ENCODE results near the gene TTC23.
"Not testable (repeated sequence)": the region's sequence is repeated elsewhere in the genome, so short reads cannot be mapped to it uniquely, and the experiment has no call there.

TTC23 gene

DNA sequence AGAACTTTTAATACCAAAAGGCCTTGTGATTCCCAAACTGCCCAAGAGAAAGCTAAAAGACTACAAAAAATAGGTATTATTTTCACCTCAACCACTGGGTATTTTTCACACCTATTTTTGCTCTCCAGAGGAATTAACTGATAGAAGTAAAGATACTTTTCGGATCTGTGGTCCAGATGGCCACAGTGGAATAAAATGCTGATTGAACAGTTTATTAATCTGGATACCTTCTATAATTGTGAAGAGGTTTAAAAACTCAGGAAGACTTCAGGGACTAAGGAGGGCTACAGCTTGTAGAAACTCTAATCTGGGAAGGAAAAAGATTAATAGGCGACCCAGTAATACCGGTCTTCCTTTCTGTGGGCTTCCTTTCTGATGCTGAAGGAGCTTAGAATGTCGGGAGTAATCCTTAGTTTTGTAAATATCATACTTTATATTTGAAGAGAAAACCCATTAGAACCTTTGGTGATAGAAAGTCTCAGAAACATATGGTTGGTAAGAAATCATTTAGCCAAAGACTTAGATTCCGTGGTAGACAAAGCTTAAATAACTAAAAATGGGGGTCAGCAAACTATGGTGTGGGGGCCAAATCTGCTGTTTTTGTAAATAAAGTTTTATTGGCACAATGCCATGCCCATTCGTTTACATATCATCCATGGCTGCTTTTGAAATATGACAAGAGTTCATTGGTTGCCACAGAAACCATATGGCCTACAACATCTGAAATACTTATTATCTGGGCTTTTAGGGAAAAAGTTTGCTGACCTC, 47.8 kb downstream of the TTC23 start:
- TF ChIP-seq TARDBP (IDR thresholded peaks at IDR 0.05) (no peak), CTBP1 (IDR thresholded peaks at IDR 0.05; ENCODE audit: borderline replicate concordance) (no peak), HDGF (IDR thresholded peaks at IDR 0.05; ENCODE audit: borderline replicate concordance) (no peak), L3MBTL2 (conservative IDR thresholded peaks at IDR 0.05) (no peak), ZNF384 (IDR thresholded peaks at IDR 0.05) (no peak), FOXK2 (IDR thresholded peaks at IDR 0.05) (no peak), NFRKB (IDR thresholded peaks at IDR 0.05) (no peak)
- TF ChIP-seq, protein P1, sequence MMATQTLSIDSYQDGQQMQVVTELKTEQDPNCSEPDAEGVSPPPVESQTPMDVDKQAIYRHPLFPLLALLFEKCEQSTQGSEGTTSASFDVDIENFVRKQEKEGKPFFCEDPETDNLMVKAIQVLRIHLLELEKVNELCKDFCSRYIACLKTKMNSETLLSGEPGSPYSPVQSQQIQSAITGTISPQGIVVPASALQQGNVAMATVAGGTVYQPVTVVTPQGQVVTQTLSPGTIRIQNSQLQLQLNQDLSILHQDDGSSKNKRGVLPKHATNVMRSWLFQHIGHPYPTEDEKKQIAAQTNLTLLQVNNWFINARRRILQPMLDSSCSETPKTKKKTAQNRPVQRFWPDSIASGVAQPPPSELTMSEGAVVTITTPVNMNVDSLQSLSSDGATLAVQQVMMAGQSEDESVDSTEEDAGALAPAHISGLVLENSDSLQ (IDR thresholded peaks at IDR 0.05), result no peak
- CTCF ChIA-PET, result interaction anchor here (0.6 to 1.1 kb wide), 3 partner anchors 95 to 277 kb away, joined by 3 read pairs; partner anchors contain the start of gene SYNM
- DNase-seq (ENCODE audit: extremely low spot score), result no peak
- POLR2A ChIA-PET, result no interaction called here

DNA sequence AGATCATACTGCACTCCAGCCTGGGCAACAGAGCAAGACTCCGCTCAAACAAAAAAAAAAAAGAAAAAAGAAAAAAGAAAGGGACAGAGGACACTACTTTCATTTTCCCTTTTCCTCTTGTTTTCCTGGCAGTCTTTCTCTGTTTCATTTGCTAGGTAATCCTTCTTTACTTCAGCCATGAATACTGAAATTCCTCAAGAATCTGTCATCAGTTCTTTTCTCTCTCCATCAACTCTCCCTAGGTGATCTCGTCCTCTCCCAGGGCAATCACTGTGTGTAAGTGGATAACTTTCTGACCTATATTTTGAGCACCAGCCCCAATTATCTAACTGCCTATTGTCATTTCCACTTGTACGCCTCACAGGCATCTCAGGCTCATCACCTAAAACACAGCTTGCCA, 51.5 kb downstream of the TTC23 start:
- no peak for TF ChIP-seq SP1 (IDR thresholded peaks at IDR 0.05)
- no peak for TF ChIP-seq CTBP1 (IDR thresholded peaks at IDR 0.05; ENCODE audit: borderline replicate concordance)
- TF ChIP-seq FOXA1 (IDR thresholded peaks at IDR 0.05), result no peak
- TF ChIP-seq SUZ12 (IDR thresholded peaks at IDR 0.05), result no peak
- TF ChIP-seq, protein P1 (IDR thresholded peaks at IDR 0.05), result no peak
- TF ChIP-seq HDGF (IDR thresholded peaks at IDR 0.05; ENCODE audit: borderline replicate concordance), result no peak
- no peak for TF ChIP-seq ARNT (IDR thresholded peaks at IDR 0.05)
- no peak for TF ChIP-seq BHLHE40 (IDR thresholded peaks at IDR 0.05; ENCODE audit: borderline replicate concordance)
- TF ChIP-seq ELF4 (IDR thresholded peaks at IDR 0.05), result no peak
- TF ChIP-seq NFRKB (IDR thresholded peaks at IDR 0.05), result no peak
- TF ChIP-seq ZNF384 (IDR thresholded peaks at IDR 0.05), result no peak
- no peak for TF ChIP-seq L3MBTL2 (conservative IDR thresholded peaks at IDR 0.05)
- TF ChIP-seq TARDBP (IDR thresholded peaks at IDR 0.05), result no peak
- DNase-seq (ENCODE audit: extremely low spot score), result no peak
- CTCF ChIA-PET, result no interaction called here
- POLR2A ChIA-PET, result interaction anchor here (1.0 kb wide), 1 partner anchor 54 kb away, joined by 3 read pairs; the partner anchor contains the start of gene LRRC28

DNA sequence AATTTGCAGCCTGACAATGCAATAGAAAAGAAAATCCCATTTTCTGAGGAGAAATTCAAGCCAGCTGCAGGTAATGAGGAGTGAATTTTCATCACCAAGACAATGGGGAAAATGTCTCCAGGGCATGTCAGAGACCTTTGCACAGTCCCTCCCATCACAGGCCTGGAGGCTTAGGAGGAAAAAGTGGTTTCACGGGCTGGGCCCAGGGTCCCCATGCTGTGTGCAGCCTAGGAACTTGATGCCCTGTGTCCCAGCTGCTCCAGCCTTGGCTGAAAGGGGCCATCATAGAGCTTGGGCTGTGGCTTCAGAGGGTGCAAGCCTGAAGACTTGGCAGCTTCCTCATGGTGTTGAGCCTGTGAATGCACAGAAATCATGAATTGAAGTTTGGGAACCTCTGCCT, 57.2 kb downstream of the TTC23 start:
- CTCF ChIA-PET, POLR2A ChIA-PET: not testable (repeated sequence)

DNA sequence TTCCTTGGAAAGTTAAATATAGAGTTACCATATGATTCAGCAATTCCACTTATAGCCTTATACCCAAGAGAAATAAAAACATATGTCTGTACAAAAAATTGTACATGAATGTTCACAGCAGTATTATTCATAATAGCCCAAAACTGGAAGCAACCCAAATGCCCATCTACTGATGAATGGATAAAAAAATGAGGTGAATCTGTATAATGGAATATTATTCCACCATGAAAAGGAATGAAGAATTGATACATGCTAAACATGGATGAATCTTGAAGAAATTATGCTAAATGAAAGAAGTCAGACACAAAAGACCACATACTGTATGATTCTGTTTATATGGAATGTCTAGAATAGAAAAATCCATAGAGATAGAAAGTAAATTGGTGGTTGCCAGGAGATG, 61.4 kb downstream of the TTC23 start:
- TF ChIP-seq ARNT (IDR thresholded peaks at IDR 0.05) (no peak), CTBP1 (IDR thresholded peaks at IDR 0.05; ENCODE audit: borderline replicate concordance) (no peak), HDGF (IDR thresholded peaks at IDR 0.05; ENCODE audit: borderline replicate concordance) (no peak), NFRKB (IDR thresholded peaks at IDR 0.05) (no peak), FOXK2 (IDR thresholded peaks at IDR 0.05) (no peak), ZNF384 (IDR thresholded peaks at IDR 0.05) (no peak), TARDBP (IDR thresholded peaks at IDR 0.05) (no peak), LEF1 (IDR thresholded peaks at IDR 0.05; ENCODE audit: borderline replicate concordance) (no peak), BHLHE40 (IDR thresholded peaks at IDR 0.05; ENCODE audit: borderline replicate concordance) (no peak), L3MBTL2 (conservative IDR thresholded peaks at IDR 0.05) (no peak)
- TF ChIP-seq, protein P1 (IDR thresholded peaks at IDR 0.05), result no peak
- no peak for DNase-seq (ENCODE audit: extremely low spot score)
- ChIA-PET CTCF (no interaction called here), POLR2A (no interaction called here)

More for the DNA sequence above, 57.2 kb downstream of the TTC23 start:
- DNase-seq (ENCODE audit: extremely low spot score), result not testable (repeated sequence)

DNA sequence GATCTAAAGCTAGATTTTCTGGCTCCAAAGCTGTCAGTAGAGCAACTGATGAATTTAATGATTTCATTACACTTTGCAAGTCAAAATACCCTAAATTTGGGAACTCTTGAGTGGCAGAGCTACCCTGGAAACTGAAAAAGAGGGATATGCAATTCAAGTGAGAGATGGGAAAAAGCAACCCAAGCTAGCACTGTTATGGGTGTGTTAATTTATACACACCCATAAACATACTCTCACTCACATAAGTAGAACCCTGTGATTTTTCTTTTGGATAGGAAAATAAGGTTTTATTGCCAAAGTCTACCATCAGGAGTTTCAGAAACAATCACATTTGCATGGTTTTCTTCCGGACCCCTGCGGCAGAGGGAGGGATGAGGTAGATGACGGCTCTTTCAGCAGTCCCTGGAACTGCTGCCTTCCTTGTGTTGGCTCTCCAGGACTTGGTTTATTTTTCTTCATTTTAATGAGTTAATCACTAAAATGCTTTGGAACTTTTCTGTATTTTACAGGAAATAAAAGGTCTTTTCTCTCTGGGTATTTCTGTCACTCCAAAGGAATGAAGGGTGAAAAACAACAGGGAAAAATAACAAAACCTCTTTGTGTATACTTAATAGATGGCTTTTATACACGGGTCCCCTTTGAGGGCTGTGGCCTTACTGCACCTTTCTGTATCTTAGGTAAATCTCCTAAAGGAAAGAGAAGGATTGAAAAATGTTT, 63.8 kb downstream of the TTC23 start:
- DNase-seq (ENCODE audit: extremely low spot score), result no peak
- CTCF ChIA-PET, result no interaction called here
- no peak for TF ChIP-seq FOXK2 (IDR thresholded peaks at IDR 0.05)
- no peak for TF ChIP-seq NFRKB (IDR thresholded peaks at IDR 0.05)
- TF ChIP-seq ELF4 (IDR thresholded peaks at IDR 0.05), result no peak
- no peak for TF ChIP-seq CTBP1 (IDR thresholded peaks at IDR 0.05; ENCODE audit: borderline replicate concordance)
- TF ChIP-seq, protein P1 (IDR thresholded peaks at IDR 0.05), result no peak
- TF ChIP-seq SP1 (IDR thresholded peaks at IDR 0.05), result no peak
- no peak for TF ChIP-seq LEF1 (IDR thresholded peaks at IDR 0.05; ENCODE audit: borderline replicate concordance)
- TF ChIP-seq TARDBP (IDR thresholded peaks at IDR 0.05), result no peak
- no peak for TF ChIP-seq FOXM1 (IDR thresholded peaks at IDR 0.05; ENCODE audit: borderline replicate concordance)
- TF ChIP-seq L3MBTL2 (conservative IDR thresholded peaks at IDR 0.05), result no peak
- TF ChIP-seq SUZ12 (IDR thresholded peaks at IDR 0.05), result no peak
- no peak for TF ChIP-seq HDGF (IDR thresholded peaks at IDR 0.05; ENCODE audit: borderline replicate concordance)
- no peak for TF ChIP-seq ZNF384 (IDR thresholded peaks at IDR 0.05)
- no peak for TF ChIP-seq ARNT (IDR thresholded peaks at IDR 0.05)
- TF ChIP-seq FOXA1 (IDR thresholded peaks at IDR 0.05), result no peak
- TF ChIP-seq BHLHE40 (IDR thresholded peaks at IDR 0.05; ENCODE audit: borderline replicate concordance), result no peak
- POLR2A ChIA-PET, result no interaction called here

Measured in HEK293T (cell line).